ENCODE data around the gene ATP13A3. TPM values are rescaled to one million over a fixed set of nuclear protein-coding genes. Genes with fewer than 3 reads are reported as not detected.

Gene ATP13A3
- total and polyA plus RNA-seq, 4 donors, result 33.6 to 257 (median 56.4) TPM

DNA sequence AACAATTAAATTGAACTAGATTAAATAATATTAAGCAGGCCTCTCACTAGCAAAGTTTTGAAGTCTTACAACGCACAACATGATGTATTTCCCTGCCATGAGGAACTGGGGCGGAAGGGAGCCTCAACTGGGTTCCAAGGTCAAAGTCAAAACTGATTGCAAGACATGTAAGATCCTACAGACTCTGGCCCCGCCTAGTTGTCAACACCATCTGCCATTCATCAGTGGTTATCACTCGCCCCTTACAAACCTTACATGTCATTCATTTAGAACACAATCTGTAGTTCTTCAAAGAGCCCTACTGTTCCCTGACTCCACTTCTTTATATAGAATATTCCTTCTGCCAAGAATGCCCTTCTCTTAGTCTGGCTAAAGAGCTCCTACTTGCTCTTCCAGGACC is 10.0 kb downstream of the ATP13A3 start:
- no peak for DNase-seq (ENCODE audit: low spot score)
- H3K9me3 ChIP-seq (ENCODE audit: control insufficient read depth in 4 of 4, low read length in 3 of 4), result no peaks in the 10 kb centered on the region
- no peak overlapping the region for H3K9ac ChIP-seq (ENCODE audit: low read depth in 1 of 2, low read length in 2 of 2)
- peaks cover 2 to 36% (median 24%) of the 10 kb centered on the region in 4 donors for H3K4me1 ChIP-seq (ENCODE audit: control insufficient read depth in 4 of 4, insufficient read depth in 4 of 4, low read length in 3 of 4)
- WGBS, result 72% methylated on average over 4 of the region's 4 CpGs
- no peak overlapping the region for H3K4me3 ChIP-seq (ENCODE audit: low read depth in 1 of 3, low read length in 3 of 3)
- TF ChIP-seq RXRA (IDR thresholded peaks at IDR 0.05) (no peak), HNF4A (conservative IDR thresholded peaks at IDR 0.05) (peak in 1 of 2 donors; percentile 19), TAF1 (conservative IDR thresholded peaks at IDR 0.05) (no peak)
- no peak overlapping the region for H3K27ac ChIP-seq (ENCODE audit: low read depth in 1 of 2, low read length in 2 of 2)
- H3K27me3 ChIP-seq (ENCODE audit: control insufficient read depth in 4 of 4, insufficient read depth in 4 of 4, low read length in 3 of 4), result no peaks in the 10 kb centered on the region
- H3K36me3 ChIP-seq (ENCODE audit: control insufficient read depth in 4 of 4, insufficient read depth in 3 of 4, low read depth in 1 of 4, low read length in 3 of 4), result peaks cover 0 to 3% (median 1%) of the 10 kb centered on the region in 4 donors

DNA sequence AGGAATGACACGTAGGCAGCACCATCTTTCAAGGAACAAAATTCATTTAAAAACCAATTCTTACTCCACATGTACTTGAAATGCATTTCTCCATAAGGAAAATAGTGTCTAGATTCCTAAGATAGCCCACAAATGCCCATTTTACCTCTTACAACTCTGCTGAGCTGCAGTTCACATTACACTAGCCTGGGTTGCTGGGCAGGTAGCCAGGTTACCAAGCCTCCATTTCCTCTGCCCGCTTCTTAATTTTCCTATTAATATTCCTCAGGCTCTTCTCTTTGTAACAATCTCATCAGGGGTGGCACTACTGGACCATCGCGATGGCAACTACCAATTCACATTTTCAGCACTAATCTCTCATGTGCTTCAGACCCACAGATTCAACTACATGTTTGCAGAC is 10.8 kb downstream of the ATP13A3 start:
- TF ChIP-seq CTCF (IDR thresholded peaks at IDR 0.05; ENCODE audit: low read depth, low read length, missing input control) (no peak), GABPA (IDR thresholded peaks at IDR 0.05 in 1 of 2, conservative IDR thresholded peaks at IDR 0.05 in 1 of 2) (no peak)
- TF ChIP-seq, protein P1, sequence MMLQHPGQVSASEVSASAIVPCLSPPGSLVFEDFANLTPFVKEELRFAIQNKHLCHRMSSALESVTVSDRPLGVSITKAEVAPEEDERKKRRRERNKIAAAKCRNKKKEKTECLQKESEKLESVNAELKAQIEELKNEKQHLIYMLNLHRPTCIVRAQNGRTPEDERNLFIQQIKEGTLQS (IDR thresholded peaks at IDR 0.05), result no peak
- WGBS, result 94% methylated on average over 4 of the region's 4 CpGs
- Histone ChIP-seq H3K4me3 (ENCODE audit: low read depth in 1 of 3, low read length in 3 of 3) (no peak overlapping the region), H3K27ac (ENCODE audit: low read depth in 1 of 2, low read length in 2 of 2) (no peak overlapping the region), H3K9ac (ENCODE audit: low read depth in 1 of 2, low read length in 2 of 2) (no peak overlapping the region), H3K27me3 (ENCODE audit: control insufficient read depth in 4 of 4, insufficient read depth in 4 of 4, low read length in 3 of 4) (no peaks in the 10 kb centered on the region), H3K9me3 (ENCODE audit: control insufficient read depth in 4 of 4, low read length in 3 of 4) (no peaks in the 10 kb centered on the region), H3K36me3 (ENCODE audit: control insufficient read depth in 4 of 4, insufficient read depth in 3 of 4, low read depth in 1 of 4, low read length in 3 of 4) (peaks cover 0 to 3% (median 1%) of the 10 kb centered on the region in 4 donors), H3K4me1 (ENCODE audit: control insufficient read depth in 4 of 4, insufficient read depth in 4 of 4, low read length in 3 of 4) (peaks cover 2 to 32% (median 22%) of the 10 kb centered on the region in 4 donors)
- no peak for DNase-seq (ENCODE audit: low spot score)

- no peak overlapping the region for H3K4me3 ChIP-seq (ENCODE audit: low read depth in 1 of 3, low read length in 3 of 3)
- H3K36me3 ChIP-seq (ENCODE audit: control insufficient read depth in 4 of 4, insufficient read depth in 3 of 4, low read depth in 1 of 4, low read length in 3 of 4), result peaks cover 0 to 3% (median 1%) of the 10 kb centered on the region in 4 donors
- H3K4me1 ChIP-seq (ENCODE audit: control insufficient read depth in 4 of 4, insufficient read depth in 4 of 4, low read length in 3 of 4), result peaks cover 2 to 28% (median 21%) of the 10 kb centered on the region in 4 donors
- DNase-seq (ENCODE audit: low spot score), result no peak
- TF ChIP-seq TAF1 (conservative IDR thresholded peaks at IDR 0.05) (no peak), ZBTB33 (IDR thresholded peaks at IDR 0.05) (no peak), RXRA (IDR thresholded peaks at IDR 0.05) (no peak), FOXA2 (IDR thresholded peaks at IDR 0.05) (no peak), REST (IDR thresholded peaks at IDR 0.05) (no peak), SP1 (IDR thresholded peaks at IDR 0.05) (no peak)
- TF ChIP-seq, protein P1 (IDR thresholded peaks at IDR 0.05), result no peak
- H3K27ac ChIP-seq (ENCODE audit: low read depth in 1 of 2, low read length in 2 of 2), result no peak overlapping the region
- 86% methylated on average over 4 of the region's 4 CpGs for WGBS
- H3K27me3 ChIP-seq (ENCODE audit: control insufficient read depth in 4 of 4, insufficient read depth in 4 of 4, low read length in 3 of 4), result no peaks in the 10 kb centered on the region
- no peaks in the 10 kb centered on the region for H3K9me3 ChIP-seq (ENCODE audit: control insufficient read depth in 4 of 4, low read length in 3 of 4)
- no peak overlapping the region for H3K9ac ChIP-seq (ENCODE audit: low read depth in 1 of 2, low read length in 2 of 2)
Observed at GRCh38 chr3:194475138-194475932, 11.5 kb downstream of the ATP13A3 start.
